Measurements from ENCODE around the gene B9D1. TPM values are rescaled to one million over a fixed set of nuclear protein-coding genes. Genes with fewer than 3 reads are reported as not detected.

The B9D1 gene
- total and polyA plus RNA-seq, 7 donors = 6.6 to 22.4 (median 15.2) TPM

GRCh38 chr17:19348081-19348650 is 14.4 kb downstream of the B9D1 start:
- intact Hi-C loops (cut with DNase I) = no loop called here
- H3K9me3 ChIP-seq = no peaks in the 10 kb centered on the region
- H3K27me3 ChIP-seq = no peaks in the 10 kb centered on the region
- DNase-seq = peak; percentile 52
- no peaks in the 10 kb centered on the region for H3K36me3 ChIP-seq
- peak overlapping the region in 3 of 4 donors; percentile 80 to 90 (median 83) for H3K27ac ChIP-seq
- no peak overlapping the region for H3K4me3 ChIP-seq
- peaks cover 0 to 31% (median 24%) of the 10 kb centered on the region in 4 donors for H3K4me1 ChIP-seq
- WGBS, 2 donors = 37 to 74% methylated on average over 9 of the region's 9 CpGs
- TF ChIP-seq POLR2AphosphoS5 (IDR thresholded peaks at IDR 0.05) = no peak
- TF ChIP-seq POLR2A (IDR thresholded peaks at IDR 0.05) = no peak
- TF ChIP-seq CTCF (IDR thresholded peaks at IDR 0.05) = no peak
- TF ChIP-seq EP300 (IDR thresholded peaks at IDR 0.05) = no peak

GRCh38 chr17:19347323-19348080 is 15.0 kb downstream of the B9D1 start:
- Histone ChIP-seq H3K9me3 (no peaks in the 10 kb centered on the region), H3K27ac (peak overlapping the region; percentile 78 to 90 (median 82))
- peak; percentile 65 for DNase-seq

GRCh38 chr17:19346351-19347255 is 15.9 kb downstream of the B9D1 start:
- intact Hi-C loops (cut with DNase I) = no loop called here

More at GRCh38 chr17:19347323-19348080, 15.0 kb downstream of the B9D1 start:
- intact Hi-C loops (cut with DNase I) = no loop called here
- H3K36me3 ChIP-seq = no peaks in the 10 kb centered on the region
- 86 to 90% methylated on average over 13 of the region's 13 CpGs for WGBS, 2 donors
- peaks cover 0 to 33% (median 28%) of the 10 kb centered on the region in 4 donors for H3K4me1 ChIP-seq
- H3K4me3 ChIP-seq = no peak overlapping the region
- TF ChIP-seq POLR2A (IDR thresholded peaks at IDR 0.05) = no peak
- H3K27me3 ChIP-seq = no peaks in the 10 kb centered on the region

GRCh38 chr17:19345486-19346350 is 16.8 kb downstream of the B9D1 start:
- intact Hi-C loops (cut with DNase I) = no loop called here
- 81 to 89% methylated on average over 13 of the region's 13 CpGs for WGBS, 2 donors
- H3K27me3 ChIP-seq = no peaks in the 10 kb centered on the region
- H3K9me3 ChIP-seq = no peaks in the 10 kb centered on the region
- TF ChIP-seq EP300 (IDR thresholded peaks at IDR 0.05) (no peak), POLR2A (IDR thresholded peaks at IDR 0.05) (no peak), POLR2AphosphoS5 (IDR thresholded peaks at IDR 0.05) (no peak), CTCF (IDR thresholded peaks at IDR 0.05) (no peak)
- no peak overlapping the region for H3K4me3 ChIP-seq
- H3K27ac ChIP-seq = peak overlapping the region; percentile 78 to 90 (median 82)
- DNase-seq = peak; percentile 47
- H3K36me3 ChIP-seq = no peaks in the 10 kb centered on the region
- peaks cover 0 to 44% (median 41%) of the 10 kb centered on the region in 4 donors for H3K4me1 ChIP-seq

More at GRCh38 chr17:19346351-19347255, 15.9 kb downstream of the B9D1 start:
- Histone ChIP-seq H3K4me1 (peaks cover 0 to 42% (median 37%) of the 10 kb centered on the region in 4 donors), H3K9me3 (no peaks in the 10 kb centered on the region), H3K4me3 (no peak overlapping the region), H3K36me3 (no peaks in the 10 kb centered on the region), H3K27me3 (no peaks in the 10 kb centered on the region), H3K27ac (peak overlapping the region; percentile 78 to 90 (median 82))
- 75 to 77% methylated on average over 19 of the region's 19 CpGs for WGBS, 2 donors
- peak; percentile 89 for DNase-seq
- TF ChIP-seq EP300 (IDR thresholded peaks at IDR 0.05) (no peak), POLR2A (IDR thresholded peaks at IDR 0.05) (no peak), POLR2AphosphoS5 (IDR thresholded peaks at IDR 0.05) (peak; percentile 48 to 70 (median 58)), CTCF (IDR thresholded peaks at IDR 0.05) (no peak)

Data from sigmoid colon (tissue), 7 donors.